GM18909 (cell line): ENCODE data around the gene TMEM14C.

Experiments used
- ATAC-seq: cut with Tn5 transposase; IDR thresholded peaks from one replicate; pipeline ENCODE4 v1.9.1; 2021; ENCODE audit warnings: mild to moderate bottlenecking; ENCODE audit not compliant: unreplicated experiment, poor library complexity

Gene TMEM14C

GRCh38 chr6:10722820-10723566, at the start of gene TMEM14C:
TMEM14C (plus strand) TSS chr6:10723070; CDS start chr6:10724614, 1,544 bp downstream.
- peak; percentile 98 for ATAC-seq

DNA sequence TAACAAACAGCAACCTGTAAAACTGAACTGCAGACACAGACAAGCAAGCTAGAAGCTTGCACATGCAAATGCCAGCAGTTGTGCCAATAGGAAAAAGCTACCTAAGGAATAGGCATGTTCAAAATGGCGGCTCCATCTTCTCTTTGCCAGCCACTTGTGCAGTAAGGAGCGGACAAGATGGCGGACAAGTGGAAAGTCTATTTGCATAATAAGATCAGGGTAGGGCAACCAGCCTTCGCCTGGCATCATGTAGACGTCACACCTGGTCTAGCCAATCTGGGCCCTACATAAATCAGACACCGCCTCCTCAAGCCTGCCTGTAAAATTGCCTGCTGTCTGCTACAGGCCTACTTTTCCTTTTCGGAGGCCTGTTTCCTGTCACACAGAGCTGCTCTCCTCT, 46.5 kb upstream of the TMEM14C start:
- ATAC-seq, result no peak

- ATAC-seq, result no peak
Observed at GRCh38 chr6:10678456-10678855, 44.4 kb upstream of the TMEM14C start.

DNA sequence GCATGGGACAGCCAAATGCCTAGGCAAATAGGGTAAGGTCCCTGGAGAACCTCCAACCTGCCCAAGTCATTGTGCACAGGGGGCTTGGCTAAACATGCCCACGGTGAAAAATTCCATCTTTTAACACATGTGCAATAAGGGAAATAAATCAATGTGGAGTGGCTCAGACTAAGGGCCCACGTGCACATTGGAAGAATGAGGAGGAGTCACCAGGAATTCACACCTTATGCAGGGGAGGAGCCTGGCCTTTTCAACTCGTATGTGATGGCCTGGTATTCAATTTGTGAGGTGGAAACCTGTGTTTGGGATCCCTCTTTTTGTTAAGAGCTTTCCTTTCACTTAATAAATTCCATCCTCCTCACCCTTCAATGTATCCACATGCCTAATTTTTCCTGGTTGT, 41.1 kb upstream of the TMEM14C start:
- ATAC-seq, result no peak

- no peak for ATAC-seq
Observed at GRCh38 chr6:10682355-10682988, 40.4 kb upstream of the TMEM14C start.

DNA sequence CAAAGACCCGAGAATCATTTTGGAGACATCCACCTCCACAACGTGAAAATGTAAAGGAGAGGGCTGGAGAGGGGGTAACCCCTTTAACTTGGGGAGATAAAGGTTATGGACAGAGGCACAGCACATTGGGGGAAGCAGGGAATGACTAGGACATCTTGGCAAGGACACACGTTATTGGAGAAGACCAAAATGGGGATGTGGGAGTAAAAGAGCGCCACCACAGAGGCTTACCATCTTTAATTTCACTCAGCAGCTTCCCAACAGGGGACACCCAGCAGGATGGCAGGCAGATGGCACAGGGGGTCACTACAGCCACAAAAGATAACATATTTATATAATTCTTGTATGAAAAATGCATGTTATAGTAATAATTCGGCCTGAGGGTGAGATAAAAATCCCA, 38.3 kb upstream of the TMEM14C start:
- no peak for ATAC-seq

GRCh38 chr6:10685092-10685915, 37.6 kb upstream of the TMEM14C start:
- no peak for ATAC-seq

GRCh38 chr6:10686901-10687300, 36.0 kb upstream of the TMEM14C start:
- no peak for ATAC-seq

DNA sequence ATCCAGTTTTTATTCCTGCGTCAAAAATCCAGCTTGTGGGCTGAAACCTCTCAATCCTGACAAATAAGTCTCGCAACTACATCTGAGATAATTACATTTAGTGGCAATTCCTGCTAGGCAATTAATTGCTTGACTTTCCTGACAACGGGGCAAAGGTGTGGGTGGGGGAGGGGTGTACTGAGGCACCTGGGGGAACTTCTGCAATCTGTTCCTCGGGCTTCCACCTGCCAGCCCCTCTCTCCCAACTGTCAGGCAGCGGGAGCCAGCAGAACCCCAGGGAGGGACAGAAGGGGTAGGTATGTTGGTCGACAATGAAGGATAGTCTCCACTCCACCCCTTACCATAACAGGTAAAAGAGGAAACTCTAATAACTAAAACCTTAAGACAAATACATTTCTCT, 35.3 kb upstream of the TMEM14C start:
- no peak for ATAC-seq

DNA sequence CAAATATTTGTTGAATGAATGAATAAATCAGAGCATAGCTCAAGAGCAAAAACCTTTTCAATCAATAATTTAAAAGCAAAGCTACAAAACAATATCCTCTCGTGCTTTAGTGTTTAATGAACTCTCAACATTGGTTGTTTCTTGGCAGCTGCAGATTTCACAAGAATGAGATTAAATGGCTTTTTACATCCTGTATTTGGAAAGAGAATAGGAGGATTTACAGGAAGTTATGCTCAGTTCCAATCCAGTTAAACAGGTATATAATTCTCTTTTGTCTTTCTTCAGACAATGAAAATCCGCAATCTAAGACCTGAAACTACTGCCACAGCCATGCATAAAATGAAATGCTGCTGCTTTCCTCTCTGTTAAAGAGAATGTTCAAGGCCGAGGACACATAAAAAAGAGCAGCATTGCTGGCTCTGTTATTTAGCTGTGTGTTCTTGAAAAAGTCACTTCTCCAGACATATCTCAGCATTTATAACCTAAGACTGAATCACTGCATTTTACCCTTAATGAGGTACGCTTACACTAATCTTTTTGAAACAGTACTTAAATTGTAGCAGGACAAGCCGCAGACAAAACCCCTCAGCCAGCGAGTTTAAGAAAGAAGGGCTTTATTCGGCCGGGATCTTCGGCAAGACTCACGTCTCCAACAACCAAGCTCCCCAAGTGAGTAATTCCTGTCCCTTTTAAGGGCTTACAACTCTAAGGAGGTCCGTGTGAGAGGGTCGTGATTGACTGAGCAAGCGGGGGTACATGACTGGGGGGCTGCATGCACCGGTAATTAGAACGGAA, 32.0 kb upstream of the TMEM14C start:
- no peak for ATAC-seq

DNA sequence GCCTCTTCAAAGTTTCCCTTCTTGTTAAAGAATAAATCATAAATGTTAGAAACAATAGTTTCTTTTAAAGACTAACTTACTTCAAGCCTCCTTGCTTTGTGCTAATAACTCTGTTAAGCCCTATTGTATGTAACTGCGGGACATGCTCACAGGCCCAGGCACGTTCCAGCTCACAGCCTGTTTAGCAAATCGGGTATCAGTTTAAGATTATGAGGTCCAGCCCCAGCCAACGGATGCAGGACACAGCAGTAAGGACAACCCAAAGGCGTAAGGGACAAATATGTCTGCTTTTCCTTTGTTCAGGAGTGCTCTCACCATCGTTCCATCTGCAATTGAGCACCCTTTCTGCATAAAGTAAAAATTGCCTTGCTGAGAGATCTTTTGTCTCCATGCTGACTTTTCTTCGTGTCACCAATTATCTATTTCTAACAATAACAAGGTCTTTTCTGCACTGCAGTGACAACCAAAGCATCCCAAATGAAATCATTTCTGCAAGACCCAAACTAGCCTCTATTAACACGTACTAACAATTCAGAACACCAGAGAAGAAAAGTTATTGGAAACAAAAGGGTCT, 29.8 kb upstream of the TMEM14C start:
- ATAC-seq, result no peak

GRCh38 chr6:10694302-10695085, 28.4 kb upstream of the TMEM14C start, which contains the start of the genes C6orf52 and PAK1IP1:
C6orf52 (minus strand) TSS chr6:10694616; CDS start chr6:10687550, 7,066 bp downstream.
PAK1IP1 (plus strand) TSS chr6:10694972; CDS start chr6:10694986, 14 bp downstream.
- peak; percentile 98 for ATAC-seq

DNA sequence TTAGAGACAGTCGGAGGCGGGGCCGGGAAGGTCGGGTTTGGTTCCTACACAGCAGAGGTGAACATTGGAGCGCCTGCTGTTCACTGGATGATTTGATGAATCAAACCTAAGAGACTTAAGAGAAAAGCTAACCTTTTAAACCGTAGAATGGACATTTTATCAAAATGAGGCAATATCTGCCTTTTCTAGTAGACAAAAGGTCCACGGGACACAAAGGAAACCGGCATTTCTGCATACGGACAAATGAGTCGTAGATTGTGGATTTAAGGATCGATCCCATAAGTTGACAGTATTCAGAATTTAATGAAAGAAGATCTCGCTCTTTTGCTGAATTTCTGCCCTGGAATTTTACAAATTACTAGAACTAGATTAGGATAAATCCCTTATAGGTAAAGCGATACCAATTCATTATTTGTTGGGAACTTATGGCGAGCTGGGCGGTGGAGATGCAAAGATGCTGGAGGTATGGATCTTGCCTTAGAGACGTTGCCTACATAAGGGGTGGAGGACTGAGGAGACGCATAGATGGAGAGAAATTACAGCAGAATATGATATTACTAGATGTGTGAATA, 27.7 kb upstream of the TMEM14C start:
- no peak for ATAC-seq

DNA sequence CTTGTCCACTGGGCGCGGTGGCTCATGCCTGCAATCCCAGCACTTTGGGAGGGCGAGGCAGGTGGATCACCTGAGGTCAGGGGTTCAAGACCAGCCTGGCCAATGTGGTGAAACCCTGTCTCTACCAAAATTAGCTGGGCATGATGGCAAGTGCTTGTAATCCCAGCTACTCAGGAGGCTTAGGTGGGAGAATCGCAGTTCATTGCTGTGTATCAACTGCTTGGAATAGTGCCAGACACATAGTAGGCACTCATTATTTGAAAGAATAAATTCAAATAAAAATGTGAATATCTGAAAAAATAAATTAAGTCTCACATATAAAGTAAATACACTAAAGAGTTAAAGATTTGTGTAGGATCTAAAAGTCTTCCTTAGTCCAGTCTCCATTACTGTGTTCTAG, 26.2 kb upstream of the TMEM14C start:
- no peak for ATAC-seq

DNA sequence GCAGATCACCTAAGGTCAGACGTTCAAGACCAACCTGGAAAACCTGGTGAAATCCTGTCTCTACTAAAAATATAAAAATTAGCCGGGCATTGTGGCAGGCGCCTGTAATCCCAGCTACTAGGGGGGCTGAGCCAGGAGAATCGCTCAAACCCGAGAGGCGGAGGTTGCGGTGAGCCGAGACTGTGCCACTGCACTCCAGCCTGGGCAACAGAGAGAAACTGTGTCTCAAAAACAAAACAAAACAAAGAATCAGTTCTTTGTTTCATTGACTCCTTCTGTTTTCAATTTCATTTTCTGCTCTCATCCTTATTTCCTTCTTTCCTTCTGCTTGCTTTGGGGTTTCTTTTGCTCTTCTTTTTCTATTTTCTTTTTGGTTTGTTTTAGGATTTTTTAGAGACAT, 8.9 kb upstream of the TMEM14C start:
- ATAC-seq, result no peak

DNA sequence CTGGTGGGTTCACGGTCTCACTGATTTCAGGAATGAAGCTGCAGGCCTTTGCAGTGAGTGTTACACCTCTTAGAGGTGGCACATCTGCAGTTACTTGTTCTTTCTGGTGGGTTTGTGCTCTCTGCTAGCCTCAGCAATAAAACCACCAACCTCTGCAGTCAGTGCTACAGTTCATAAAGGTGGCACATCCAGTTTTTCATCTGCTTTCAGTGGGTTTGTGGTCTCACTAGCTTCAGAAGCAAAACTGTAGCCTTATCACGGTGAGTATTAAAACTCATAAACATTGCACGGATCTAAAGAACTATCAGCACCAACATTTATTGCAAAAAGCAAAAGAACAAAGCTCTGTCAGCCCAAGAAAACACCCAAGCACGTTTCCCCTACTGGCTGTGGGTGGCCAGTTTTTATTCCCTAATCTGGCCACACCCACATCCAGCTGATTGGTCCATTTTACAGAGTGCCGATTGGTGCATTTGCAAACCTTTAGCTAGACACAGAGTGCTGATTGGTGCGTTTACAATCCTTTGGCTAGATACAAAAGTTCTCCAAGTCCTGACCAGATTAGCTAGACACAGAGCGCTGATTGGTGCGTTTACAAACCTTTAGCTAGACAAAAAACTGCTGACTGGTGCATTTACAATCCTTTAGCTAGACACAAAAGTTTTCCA, 3.4 kb upstream of the TMEM14C start:
- no peak for ATAC-seq

- no peak for ATAC-seq
Observed at GRCh38 chr6:10719964-10720264, 3.0 kb upstream of the TMEM14C start.

DNA sequence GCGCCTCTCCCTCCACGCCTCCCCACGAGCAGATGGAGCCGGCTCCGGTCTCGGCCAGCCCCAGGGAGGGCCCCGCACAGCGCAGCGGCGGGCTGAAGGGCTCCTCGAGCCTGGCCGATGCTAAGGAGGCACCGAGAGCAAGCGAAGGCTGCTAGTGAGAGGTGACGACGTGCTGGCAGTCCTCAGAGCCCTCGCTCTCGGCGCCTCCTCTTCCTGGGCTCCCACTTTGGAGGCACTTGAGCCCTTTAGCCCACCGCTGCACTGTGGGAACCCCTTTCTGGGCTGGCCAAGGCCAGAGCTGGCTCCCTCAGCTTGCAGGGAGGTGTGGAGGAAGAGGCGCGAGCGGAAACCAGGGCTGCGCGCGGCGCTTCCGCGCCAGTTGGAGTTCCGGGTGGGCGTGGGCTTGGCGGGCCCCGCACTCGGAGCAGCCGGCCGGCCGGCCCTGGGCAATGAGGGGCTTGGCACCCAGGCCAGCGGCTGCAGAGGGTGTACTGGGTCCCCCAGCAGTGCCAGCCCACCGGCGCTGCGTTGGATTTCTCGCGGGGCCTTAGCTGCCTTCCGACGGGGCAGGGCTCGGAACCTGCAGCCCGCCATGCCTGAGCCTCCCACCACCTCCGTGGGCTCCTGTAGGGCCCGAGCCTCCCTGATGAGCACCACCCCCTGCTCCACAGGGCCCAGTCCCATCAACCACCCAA, 2.5 kb upstream of the TMEM14C start:
- ATAC-seq, result no peak
